ENCODE results near the gene BOLA2. TPM values are rescaled to one million over a fixed set of nuclear protein-coding genes. Genes with fewer than 3 reads are reported as not detected.
"Not testable (repeated sequence)": the region's sequence is repeated elsewhere in the genome, so short reads cannot be mapped to it uniquely, and the experiment has no call there.

BOLA2 gene
- polyA plus RNA-seq (2013, experiment 1 of 2; ENCODE audit: insufficient read length): 8.6 TPM
- 2.6 TPM for polyA plus RNA-seq (2013, experiment 2 of 2; ENCODE audit: insufficient read length)

- DNase-seq: not testable (repeated sequence)
Measured at GRCh38 chr16:29454269-29454668, at the start of gene BOLA2, which contains the start of gene SLX1B. BOLA2 (minus strand) TSS chr16:29454351; CDS start chr16:29454253, 98 bp downstream. SLX1B (plus strand) TSS chr16:29454533.

DNA sequence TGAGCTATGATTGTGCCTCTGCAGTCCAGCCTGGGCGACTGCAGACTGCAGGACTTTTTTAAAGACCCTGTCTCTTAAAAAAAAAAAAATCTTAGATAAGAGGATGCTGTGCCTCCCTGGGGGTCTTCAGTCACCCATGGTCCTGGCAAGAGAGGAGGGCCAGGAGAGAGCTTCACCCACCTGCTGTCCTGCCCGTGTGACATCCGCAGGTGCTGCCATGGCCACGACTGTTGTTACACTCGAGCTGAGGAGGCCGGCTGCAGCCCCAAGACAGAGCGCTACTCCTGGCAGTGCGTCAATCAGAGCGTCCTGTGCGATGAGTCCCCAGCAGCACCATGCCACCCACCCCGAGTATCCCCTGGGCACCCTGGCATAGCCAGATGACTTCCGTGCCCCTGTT, 28.1 kb upstream of the BOLA2 start:
- not testable (repeated sequence) for DNase-seq

GRCh38 chr16:29472065-29472464, 17.9 kb upstream of the BOLA2 start:
- DNase-seq: not testable (repeated sequence)

DNA sequence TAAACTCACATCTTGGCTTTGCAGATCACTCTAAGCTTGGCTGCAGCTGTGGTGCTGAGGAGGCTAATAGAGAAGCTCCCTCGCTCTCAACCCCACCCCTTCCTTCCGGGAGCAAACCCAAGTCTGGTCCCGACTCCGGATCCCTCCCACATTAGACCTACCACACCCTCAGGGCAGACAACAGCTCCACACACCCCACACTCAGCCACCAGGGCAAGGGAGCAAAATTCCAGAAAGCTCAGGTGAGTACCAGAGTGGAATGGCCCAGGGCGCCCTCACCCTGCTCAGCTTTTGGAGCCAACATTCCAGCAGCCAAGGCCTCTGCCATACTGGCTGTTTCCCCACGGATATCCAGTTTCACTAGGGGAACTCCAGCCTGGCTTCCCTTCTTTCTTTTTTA, 15.5 kb upstream of the BOLA2 start:
- DNase-seq: not testable (repeated sequence)

GRCh38 chr16:29467654-29468366, 13.7 kb upstream of the BOLA2 start:
- not testable (repeated sequence) for DNase-seq

GRCh38 chr16:29466904-29467303, 12.8 kb upstream of the BOLA2 start:
- not testable (repeated sequence) for DNase-seq

- DNase-seq: not testable (repeated sequence)
Measured at GRCh38 chr16:29465985-29466824, 12.1 kb upstream of the BOLA2 start.

GRCh38 chr16:29460647-29461030, 6.5 kb upstream of the BOLA2 start:
- DNase-seq: not testable (repeated sequence)

GRCh38 chr16:29459706-29460646, 5.8 kb upstream of the BOLA2 start, which contains the start of gene SULT1A4:
SULT1A4 (plus strand) TSS chr16:29459913; CDS start chr16:29461386, 1,473 bp downstream.
- not testable (repeated sequence) for DNase-seq

GRCh38 chr16:29457660-29458059, 3.5 kb upstream of the BOLA2 start:
- not testable (repeated sequence) for DNase-seq

DNA sequence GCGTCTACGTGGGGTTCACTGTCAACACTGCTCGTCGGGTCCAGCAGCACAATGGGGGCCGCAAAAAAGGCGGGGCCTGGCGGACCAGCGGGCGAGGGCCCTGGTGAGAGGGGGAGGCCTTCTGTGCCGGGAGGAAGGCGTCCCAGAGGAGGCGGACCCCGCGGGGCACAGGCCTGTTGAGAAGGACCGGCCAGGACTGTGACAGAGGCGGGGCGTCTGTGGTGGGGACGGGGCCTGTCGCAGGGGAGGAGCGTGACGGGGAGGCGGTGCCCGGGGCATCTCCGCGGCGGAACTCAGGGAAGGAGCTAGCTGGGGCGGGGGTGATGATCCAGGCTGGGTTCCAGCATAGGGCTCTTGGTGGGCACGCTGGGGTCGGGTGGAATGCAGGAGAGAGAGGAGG, 677 bp upstream of the BOLA2 start:
- not testable (repeated sequence) for DNase-seq

- not testable (repeated sequence) for DNase-seq
Measured at GRCh38 chr16:29453754-29454153, 397 bp downstream of the BOLA2 start.

DNA sequence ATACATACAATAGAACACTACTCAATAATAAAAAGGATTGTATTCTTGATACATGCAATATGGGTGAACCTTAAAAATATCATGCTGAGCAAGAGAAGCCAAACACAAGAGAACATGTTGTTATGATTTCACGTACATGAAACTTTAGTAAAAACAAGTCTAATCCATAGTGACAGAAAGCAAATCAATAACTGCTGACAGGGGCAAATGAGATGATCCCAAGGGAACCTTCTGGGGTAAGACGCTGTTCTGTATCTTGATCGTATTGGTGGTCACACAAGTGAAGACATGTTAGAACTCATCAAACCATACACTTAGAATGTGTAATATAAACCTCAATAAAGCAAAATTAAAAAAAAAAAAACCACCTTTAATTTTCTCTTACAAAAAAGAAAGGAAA, 28.8 kb downstream of the BOLA2 start:
- DNase-seq: not testable (repeated sequence)

GRCh38 chr16:29423587-29423986, 30.6 kb downstream of the BOLA2 start:
- not testable (repeated sequence) for DNase-seq

- peak; percentile 60 for DNase-seq
Measured at GRCh38 chr16:29405249-29405648, 48.9 kb downstream of the BOLA2 start.

All from fibroblast of skin of back (primary cell).